ENCODE data around the gene ACTG2. TPM values are rescaled to one million over a fixed set of nuclear protein-coding genes. Genes with fewer than 3 reads are reported as not detected.

Gene ACTG2
- total and polyA plus RNA-seq, 2 donors from 2014 or later: 6.6 to 13.7 TPM

GRCh38 chr2:73963385-73964120 is 70.7 kb downstream of the ACTG2 start:
- Histone ChIP-seq H3K27me3 (ENCODE audit: control insufficient read depth, insufficient read depth, low read length) (no peaks in the 10 kb centered on the region), H3K9ac (ENCODE audit: low read length in 3 of 3) (no peak overlapping the region), H3K36me3 (ENCODE audit: control insufficient read depth in 2 of 3, insufficient read depth in 3 of 3, low read length in 3 of 3) (peaks cover 0 to 10% (median 0%) of the 10 kb centered on the region in 3 donors), H3K9me3 (ENCODE audit: control insufficient read depth in 2 of 3, insufficient read depth in 1 of 3, low read length in 3 of 3) (no peaks in the 10 kb centered on the region), H3K4me1 (ENCODE audit: control insufficient read depth in 2 of 3, insufficient read depth in 2 of 3, low read depth in 1 of 3, low read length in 3 of 3) (no peaks in the 10 kb centered on the region), H3K27ac (ENCODE audit: low read depth in 2 of 2, low read length in 2 of 2) (no peak overlapping the region), H3K4me3 (ENCODE audit: low read length in 3 of 3) (no peak overlapping the region)
- DNase-seq (no peak), FAIRE-seq (no peak)
- TF ChIP-seq CTCF (IDR thresholded peaks at IDR 0.05; ENCODE audit: borderline replicate concordance, extremely low read depth, insufficient read depth): no peak
- intact Hi-C loops (cut with DNase I): no loop called here

DNA sequence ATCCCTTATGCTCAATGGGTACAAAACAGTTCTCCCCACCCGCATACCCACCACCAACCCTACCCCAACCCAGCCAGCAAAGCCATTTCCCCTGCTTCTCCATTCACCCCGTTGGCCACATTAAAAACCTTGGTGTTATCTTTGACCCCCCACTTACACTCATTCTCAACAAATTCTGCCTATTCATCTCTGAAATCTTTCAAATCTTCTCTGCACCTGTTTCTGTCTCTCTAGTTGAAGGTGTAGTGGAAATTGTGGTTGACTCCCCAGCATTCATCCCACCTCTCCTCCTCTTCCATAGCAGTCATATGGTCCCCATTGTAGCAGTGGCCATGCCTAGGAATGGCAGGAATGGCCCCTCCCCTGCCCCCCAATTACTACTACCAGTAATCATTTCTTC is 71.4 kb downstream of the ACTG2 start:
- Histone ChIP-seq H3K9me3 (ENCODE audit: control insufficient read depth in 2 of 3, insufficient read depth in 1 of 3, low read length in 3 of 3) (no peaks in the 10 kb centered on the region), H3K27me3 (ENCODE audit: control insufficient read depth, insufficient read depth, low read length) (no peaks in the 10 kb centered on the region), H3K9ac (ENCODE audit: low read length in 3 of 3) (no peak overlapping the region), H3K36me3 (ENCODE audit: control insufficient read depth in 2 of 3, insufficient read depth in 3 of 3, low read length in 3 of 3) (peaks cover 0 to 4% (median 0%) of the 10 kb centered on the region in 3 donors), H3K4me1 (ENCODE audit: control insufficient read depth in 2 of 3, insufficient read depth in 2 of 3, low read depth in 1 of 3, low read length in 3 of 3) (no peaks in the 10 kb centered on the region), H3K27ac (ENCODE audit: low read depth in 2 of 2, low read length in 2 of 2) (no peak overlapping the region), H3K4me3 (ENCODE audit: low read length in 3 of 3) (no peak overlapping the region)
- DNase-seq (no peak), FAIRE-seq (no peak)
- TF ChIP-seq CTCF (IDR thresholded peaks at IDR 0.05; ENCODE audit: borderline replicate concordance, extremely low read depth, insufficient read depth): no peak
- intact Hi-C loops (cut with DNase I): no loop called here

- no peak overlapping the region for H3K9ac ChIP-seq (ENCODE audit: low read length in 3 of 3)
- FAIRE-seq: no peak
- H3K27ac ChIP-seq (ENCODE audit: low read depth in 2 of 2, low read length in 2 of 2): no peak overlapping the region
- no peaks in the 10 kb centered on the region for H3K9me3 ChIP-seq (ENCODE audit: control insufficient read depth in 2 of 3, insufficient read depth in 1 of 3, low read length in 3 of 3)
- no peak overlapping the region for H3K4me3 ChIP-seq (ENCODE audit: low read length in 3 of 3)
- no peaks in the 10 kb centered on the region for H3K4me1 ChIP-seq (ENCODE audit: control insufficient read depth in 2 of 3, insufficient read depth in 2 of 3, low read depth in 1 of 3, low read length in 3 of 3)
- intact Hi-C loops (cut with DNase I): no loop called here
- no peaks in the 10 kb centered on the region for H3K36me3 ChIP-seq (ENCODE audit: control insufficient read depth in 2 of 3, insufficient read depth in 3 of 3, low read length in 3 of 3)
- no peaks in the 10 kb centered on the region for H3K27me3 ChIP-seq (ENCODE audit: control insufficient read depth, insufficient read depth, low read length)
- DNase-seq: no peak
- TF ChIP-seq CTCF (IDR thresholded peaks at IDR 0.05; ENCODE audit: borderline replicate concordance, extremely low read depth, insufficient read depth): no peak
Measured at GRCh38 chr2:73965053-73965452, 72.2 kb downstream of the ACTG2 start.
